Esophagus squamous epithelium (tissue), 4 donors: ENCODE results near the gene BLMH.

Source experiments
- POLR2A ChIP-seq, 4 donors: fragments of 450-650 bp; IDR thresholded peaks; one replicate each; pipeline ENCODE4 v1.6.1; 2017; ENCODE audit warnings: antibody characterized with exemption in 4 of 4, mild to moderate bottlenecking in 4 of 4, moderate library complexity in 3 of 4
- TF ChIP-seq, protein P1 (sequence below), 6 experiments: fragments of 450-650 bp in 4 of 6; fragments of 200-600 bp in 2 of 6; sonication (generic) in 2 of 6; IDR thresholded peaks; one replicate each; pipeline ENCODE4 v1.5.1; 2016 to 2019; ENCODE audit warnings: antibody characterized with exemption in 6 of 6, mild to moderate bottlenecking in 4 of 6, moderate library complexity in 4 of 6

DNA sequence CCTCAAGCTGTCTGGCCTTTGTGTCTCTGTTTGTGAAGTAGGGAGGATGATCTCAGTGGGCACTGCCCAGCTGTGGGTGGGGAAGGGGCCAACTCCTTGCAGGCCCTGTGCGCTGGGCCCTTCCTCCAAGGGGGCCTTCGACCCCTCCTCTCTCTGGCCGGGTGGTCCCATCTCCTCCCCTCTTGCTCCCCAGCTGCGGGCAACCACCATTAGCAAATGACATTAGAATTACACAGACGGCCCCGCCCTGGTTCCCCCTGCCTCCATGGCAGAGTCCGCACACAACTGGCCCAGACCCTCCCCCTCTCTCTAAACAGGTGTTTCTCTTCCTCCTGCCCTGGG is 53.8 kb downstream of the BLMH start:
- TF ChIP-seq POLR2A (IDR thresholded peaks at IDR 0.05) = no peak
- TF ChIP-seq, protein P1, sequence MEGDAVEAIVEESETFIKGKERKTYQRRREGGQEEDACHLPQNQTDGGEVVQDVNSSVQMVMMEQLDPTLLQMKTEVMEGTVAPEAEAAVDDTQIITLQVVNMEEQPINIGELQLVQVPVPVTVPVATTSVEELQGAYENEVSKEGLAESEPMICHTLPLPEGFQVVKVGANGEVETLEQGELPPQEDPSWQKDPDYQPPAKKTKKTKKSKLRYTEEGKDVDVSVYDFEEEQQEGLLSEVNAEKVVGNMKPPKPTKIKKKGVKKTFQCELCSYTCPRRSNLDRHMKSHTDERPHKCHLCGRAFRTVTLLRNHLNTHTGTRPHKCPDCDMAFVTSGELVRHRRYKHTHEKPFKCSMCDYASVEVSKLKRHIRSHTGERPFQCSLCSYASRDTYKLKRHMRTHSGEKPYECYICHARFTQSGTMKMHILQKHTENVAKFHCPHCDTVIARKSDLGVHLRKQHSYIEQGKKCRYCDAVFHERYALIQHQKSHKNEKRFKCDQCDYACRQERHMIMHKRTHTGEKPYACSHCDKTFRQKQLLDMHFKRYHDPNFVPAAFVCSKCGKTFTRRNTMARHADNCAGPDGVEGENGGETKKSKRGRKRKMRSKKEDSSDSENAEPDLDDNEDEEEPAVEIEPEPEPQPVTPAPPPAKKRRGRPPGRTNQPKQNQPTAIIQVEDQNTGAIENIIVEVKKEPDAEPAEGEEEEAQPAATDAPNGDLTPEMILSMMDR (IDR thresholded peaks at IDR 0.05) = no peak
